ENCODE measurements around the gene HOXC10.

HOXC10 gene

DNA sequence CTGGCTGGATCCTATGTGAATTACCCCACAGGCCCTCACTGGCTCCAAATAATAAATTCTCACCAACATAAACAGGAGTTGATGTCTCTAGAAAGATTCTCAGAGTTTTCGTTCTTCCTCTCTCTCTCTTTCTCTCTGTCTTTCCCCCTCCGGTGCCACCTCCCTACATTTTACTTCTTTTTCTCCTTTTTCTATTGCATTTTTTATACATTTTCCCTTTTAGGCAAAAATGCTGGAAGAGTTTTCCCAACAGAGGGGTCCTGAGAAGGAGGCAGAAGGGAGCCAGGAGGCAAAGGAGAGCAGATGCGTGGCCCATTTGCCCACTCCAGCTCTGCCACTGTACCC lies 42.5 kb downstream of the HOXC10 start:
- Histone ChIP-seq H4K8ac (ENCODE audit: low read depth, low read length) (no peak overlapping the region), H3K4me1 (ENCODE audit: control insufficient read depth, low read depth, low read length) (no peaks in the 10 kb centered on the region), H3K27ac (ENCODE audit: low read depth, low read length) (no peak overlapping the region), H2AK5ac (ENCODE audit: low read length) (no peak overlapping the region), H2BK5ac (ENCODE audit: low read length) (no peak overlapping the region), H3K9ac (ENCODE audit: low read length) (no peak overlapping the region), H3K4me2 (ENCODE audit: low read length) (no peak overlapping the region), H3K36me3 (ENCODE audit: control insufficient read depth, insufficient read depth, low read length) (no peaks in the 10 kb centered on the region), H3K79me2 (ENCODE audit: control insufficient read depth, insufficient read depth, low read length) (no peaks in the 10 kb centered on the region), H3K4me3 (ENCODE audit: low read length) (no peak overlapping the region), H3K27me3 (ENCODE audit: insufficient read depth, low read length, poor library complexity) (peaks cover 94% of the 10 kb centered on the region), H3K18ac (ENCODE audit: low read length) (no peak overlapping the region), H4K5ac (ENCODE audit: low read length) (no peak overlapping the region), H3K23ac (ENCODE audit: low read length) (no peak overlapping the region), H2BK120ac (ENCODE audit: low read depth, low read length) (no peak overlapping the region), H3K79me1 (ENCODE audit: low read length) (no peaks in the 10 kb centered on the region), H3K56ac (ENCODE audit: low read length) (no peak overlapping the region), H2BK15ac (replicated peaks; ENCODE audit: low read depth) (no peak overlapping the region), H3K4ac (ENCODE audit: low read depth, low read length) (no peak overlapping the region)
- DNase-seq = no peak
- 100% methylated on average over 1 of the region's 3 CpGs for WGBS (ENCODE audit: extremely low coverage, insufficient coverage, low lambda C conversion rate)

DNA sequence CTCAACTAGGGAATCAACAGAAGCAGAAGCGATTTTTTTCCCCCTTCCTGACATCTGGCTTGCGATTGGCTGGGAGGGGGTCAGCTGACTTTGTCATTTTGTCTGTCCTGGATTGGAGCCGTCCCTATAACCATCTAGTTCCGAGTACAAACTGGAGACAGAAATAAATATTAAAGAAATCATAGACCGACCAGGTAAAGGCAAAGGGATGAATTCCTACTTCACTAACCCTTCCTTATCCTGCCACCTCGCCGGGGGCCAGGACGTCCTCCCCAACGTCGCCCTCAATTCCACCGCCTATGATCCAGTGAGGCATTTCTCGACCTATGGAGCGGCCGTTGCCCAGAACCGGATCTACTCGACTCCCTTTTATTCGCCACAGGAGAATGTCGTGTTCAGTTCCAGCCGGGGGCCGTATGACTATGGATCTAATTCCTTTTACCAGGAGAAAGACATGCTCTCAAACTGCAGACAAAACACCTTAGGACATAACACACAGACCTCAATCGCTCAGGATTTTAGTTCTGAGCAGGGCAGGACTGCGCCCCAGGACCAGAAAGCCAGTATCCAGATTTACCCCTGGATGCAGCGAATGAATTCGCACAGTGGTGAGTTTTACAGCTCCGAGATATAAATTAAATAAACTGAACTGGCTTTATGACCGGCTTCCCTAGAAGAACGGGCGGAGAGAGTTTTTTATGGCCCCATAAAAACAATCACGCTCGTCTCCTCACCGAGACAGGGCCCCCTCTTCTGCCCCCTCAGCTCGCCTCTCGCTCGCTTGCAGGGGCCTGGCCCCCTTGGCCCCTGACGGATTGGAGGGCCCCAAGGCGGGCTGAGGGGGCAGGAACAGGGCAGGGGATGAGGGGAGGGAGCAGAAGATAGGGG lies 43.6 kb downstream of the HOXC10 start, which contains the start of gene HOXC6:
HOXC6 (plus strand) TSS at position 127 of the 888 bp plus-strand sequence; CDS start at position 209, 82 bp downstream.
- H2BK5ac ChIP-seq (ENCODE audit: low read length) = no peak within 1 kb of the TSS
- no peak within 1 kb of the TSS for H3K4ac ChIP-seq (ENCODE audit: low read depth, low read length)
- no peak within 1 kb of the TSS for H3K23ac ChIP-seq (ENCODE audit: low read length)
- no peak within 1 kb of the TSS for H2BK120ac ChIP-seq (ENCODE audit: low read depth, low read length)
- peaks cover 92% of the 10 kb centered on the region for H3K27me3 ChIP-seq (ENCODE audit: insufficient read depth, low read length, poor library complexity)
- no peaks in the 10 kb centered on the region for H3K79me2 ChIP-seq (ENCODE audit: control insufficient read depth, insufficient read depth, low read length)
- no CpG with 5 or more reads among the region's 36 CpGs for WGBS (ENCODE audit: extremely low coverage, insufficient coverage, low lambda C conversion rate)
- H3K4me2 ChIP-seq (ENCODE audit: low read length) = no peak within 1 kb of the TSS
- H3K79me1 ChIP-seq (ENCODE audit: low read length) = no peaks in the 10 kb centered on the region
- no peaks in the 10 kb centered on the region for H3K4me1 ChIP-seq (ENCODE audit: control insufficient read depth, low read depth, low read length)
- no peak within 1 kb of the TSS for H3K56ac ChIP-seq (ENCODE audit: low read length)
- DNase-seq = no peak
- H2BK15ac ChIP-seq (replicated peaks; ENCODE audit: low read depth) = no peak within 1 kb of the TSS
- no peak within 1 kb of the TSS for H4K5ac ChIP-seq (ENCODE audit: low read length)
- no peak within 1 kb of the TSS for H3K18ac ChIP-seq (ENCODE audit: low read length)
- H4K8ac ChIP-seq (ENCODE audit: low read depth, low read length) = no peak within 1 kb of the TSS
- no peak within 1 kb of the TSS for H3K4me3 ChIP-seq (ENCODE audit: low read length)
- H2AK5ac ChIP-seq (ENCODE audit: low read length) = no peak within 1 kb of the TSS
- H3K9ac ChIP-seq (ENCODE audit: low read length) = no peak within 1 kb of the TSS
- no peaks in the 10 kb centered on the region for H3K36me3 ChIP-seq (ENCODE audit: control insufficient read depth, insufficient read depth, low read length)
- no peak within 1 kb of the TSS for H3K27ac ChIP-seq (ENCODE audit: low read depth, low read length)

DNA sequence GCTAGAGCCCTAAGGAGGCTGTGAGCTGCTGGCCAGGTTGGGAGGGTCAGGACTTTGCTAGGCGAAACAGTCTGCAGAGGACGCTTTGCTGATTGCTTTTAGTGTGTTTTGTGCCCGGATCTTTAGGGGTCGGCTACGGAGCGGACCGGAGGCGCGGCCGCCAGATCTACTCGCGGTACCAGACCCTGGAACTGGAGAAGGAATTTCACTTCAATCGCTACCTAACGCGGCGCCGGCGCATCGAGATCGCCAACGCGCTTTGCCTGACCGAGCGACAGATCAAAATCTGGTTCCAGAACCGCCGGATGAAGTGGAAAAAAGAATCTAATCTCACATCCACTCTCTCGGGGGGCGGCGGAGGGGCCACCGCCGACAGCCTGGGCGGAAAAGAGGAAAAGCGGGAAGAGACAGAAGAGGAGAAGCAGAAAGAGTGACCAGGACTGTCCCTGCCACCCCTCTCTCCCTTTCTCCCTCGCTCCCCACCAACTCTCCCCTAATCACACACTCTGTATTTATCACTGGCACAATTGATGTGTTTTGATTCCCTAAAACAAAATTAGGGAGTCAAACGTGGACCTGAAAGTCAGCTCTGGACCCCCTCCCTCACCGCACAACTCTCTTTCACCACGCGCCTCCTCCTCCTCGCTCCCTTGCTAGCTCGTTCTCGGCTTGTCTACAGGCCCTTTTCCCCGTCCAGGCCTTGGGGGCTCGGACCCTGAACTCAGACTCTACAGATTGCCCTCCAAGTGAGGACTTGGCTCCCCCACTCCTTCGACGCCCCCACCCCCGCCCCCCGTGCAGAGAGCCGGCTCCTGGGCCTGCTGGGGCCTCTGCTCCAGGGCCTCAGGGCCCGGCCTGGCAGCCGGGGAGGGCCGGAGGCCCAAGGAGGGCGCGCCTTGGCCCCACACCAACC lies 44.8 kb downstream of the HOXC10 start:
- Histone ChIP-seq H3K4me3 (ENCODE audit: low read length) (no peak overlapping the region), H3K18ac (ENCODE audit: low read length) (no peak overlapping the region), H2BK15ac (replicated peaks; ENCODE audit: low read depth) (no peak overlapping the region), H4K8ac (ENCODE audit: low read depth, low read length) (no peak overlapping the region), H3K79me1 (ENCODE audit: low read length) (no peaks in the 10 kb centered on the region), H3K27ac (ENCODE audit: low read depth, low read length) (no peak overlapping the region), H2BK5ac (ENCODE audit: low read length) (no peak overlapping the region), H2AK5ac (ENCODE audit: low read length) (no peak overlapping the region), H2BK120ac (ENCODE audit: low read depth, low read length) (no peak overlapping the region), H3K23ac (ENCODE audit: low read length) (no peak overlapping the region), H3K9ac (ENCODE audit: low read length) (peak overlapping the region; percentile 19), H3K4ac (ENCODE audit: low read depth, low read length) (no peak overlapping the region), H3K79me2 (ENCODE audit: control insufficient read depth, insufficient read depth, low read length) (no peaks in the 10 kb centered on the region), H3K4me1 (ENCODE audit: control insufficient read depth, low read depth, low read length) (no peaks in the 10 kb centered on the region), H3K56ac (ENCODE audit: low read length) (peak overlapping the region; percentile 34), H3K36me3 (ENCODE audit: control insufficient read depth, insufficient read depth, low read length) (no peaks in the 10 kb centered on the region), H3K4me2 (ENCODE audit: low read length) (peak overlapping the region; percentile 36), H3K27me3 (ENCODE audit: insufficient read depth, low read length, poor library complexity) (peaks cover 86% of the 10 kb centered on the region), H4K5ac (ENCODE audit: low read length) (no peak overlapping the region)
- DNase-seq = peak; percentile 49
- no CpG with 5 or more reads among the region's 53 CpGs for WGBS (ENCODE audit: extremely low coverage, insufficient coverage, low lambda C conversion rate)

DNA sequence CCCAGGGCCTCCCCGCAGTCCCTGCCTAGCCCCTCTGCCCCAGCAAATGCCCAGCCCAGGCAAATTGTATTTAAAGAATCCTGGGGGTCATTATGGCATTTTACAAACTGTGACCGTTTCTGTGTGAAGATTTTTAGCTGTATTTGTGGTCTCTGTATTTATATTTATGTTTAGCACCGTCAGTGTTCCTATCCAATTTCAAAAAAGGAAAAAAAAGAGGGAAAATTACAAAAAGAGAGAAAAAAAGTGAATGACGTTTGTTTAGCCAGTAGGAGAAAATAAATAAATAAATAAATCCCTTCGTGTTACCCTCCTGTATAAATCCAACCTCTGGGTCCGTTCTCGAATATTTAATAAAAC lies 45.5 kb downstream of the HOXC10 start:
- no peaks in the 10 kb centered on the region for H3K79me1 ChIP-seq (ENCODE audit: low read length)
- H3K36me3 ChIP-seq (ENCODE audit: control insufficient read depth, insufficient read depth, low read length) = no peaks in the 10 kb centered on the region
- H4K5ac ChIP-seq (ENCODE audit: low read length) = no peak overlapping the region
- H3K18ac ChIP-seq (ENCODE audit: low read length) = no peak overlapping the region
- H2AK5ac ChIP-seq (ENCODE audit: low read length) = no peak overlapping the region
- no peak overlapping the region for H3K56ac ChIP-seq (ENCODE audit: low read length)
- no peak overlapping the region for H4K8ac ChIP-seq (ENCODE audit: low read depth, low read length)
- no peak overlapping the region for H3K23ac ChIP-seq (ENCODE audit: low read length)
- H3K9ac ChIP-seq (ENCODE audit: low read length) = no peak overlapping the region
- H3K27me3 ChIP-seq (ENCODE audit: insufficient read depth, low read length, poor library complexity) = peaks cover 87% of the 10 kb centered on the region
- H3K4ac ChIP-seq (ENCODE audit: low read depth, low read length) = no peak overlapping the region
- no peak for DNase-seq
- WGBS (ENCODE audit: extremely low coverage, insufficient coverage, low lambda C conversion rate) = no CpG with 5 or more reads among the region's 7 CpGs
- H3K4me3 ChIP-seq (ENCODE audit: low read length) = no peak overlapping the region
- no peak overlapping the region for H3K4me2 ChIP-seq (ENCODE audit: low read length)
- H3K27ac ChIP-seq (ENCODE audit: low read depth, low read length) = no peak overlapping the region
- H2BK5ac ChIP-seq (ENCODE audit: low read length) = no peak overlapping the region
- H2BK120ac ChIP-seq (ENCODE audit: low read depth, low read length) = no peak overlapping the region
- H3K4me1 ChIP-seq (ENCODE audit: control insufficient read depth, low read depth, low read length) = no peaks in the 10 kb centered on the region
- no peaks in the 10 kb centered on the region for H3K79me2 ChIP-seq (ENCODE audit: control insufficient read depth, insufficient read depth, low read length)
- H2BK15ac ChIP-seq (replicated peaks; ENCODE audit: low read depth) = no peak overlapping the region

DNA sequence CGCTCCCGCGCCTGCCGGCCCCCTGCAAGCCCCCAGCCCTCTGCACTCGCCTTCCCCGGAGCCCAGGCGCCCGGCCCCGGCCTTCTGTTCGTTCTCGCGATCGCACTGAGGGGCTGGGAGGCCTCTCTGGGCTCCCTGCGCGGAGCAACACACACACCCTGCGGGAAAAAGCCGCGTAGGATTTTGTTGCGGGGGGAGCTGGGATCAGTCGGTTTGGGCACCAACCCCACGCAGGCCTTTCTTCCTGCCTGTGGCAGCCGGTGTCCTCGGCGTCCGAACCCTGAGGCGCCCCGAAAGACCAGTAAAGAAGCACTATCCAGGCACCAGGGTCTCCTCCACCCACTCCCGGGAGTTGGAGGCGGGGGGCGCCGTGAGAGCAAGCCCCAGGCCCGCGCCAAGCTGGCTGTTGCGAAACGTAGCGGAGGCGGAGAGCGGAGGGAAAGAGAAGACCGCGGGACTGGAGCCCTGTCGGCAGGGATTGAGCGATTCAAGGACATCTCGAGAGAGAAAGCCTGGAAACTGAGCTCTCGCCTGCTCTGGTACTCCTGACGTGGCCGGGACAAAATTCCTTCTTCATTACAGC lies 46.0 kb downstream of the HOXC10 start:
- Histone ChIP-seq H3K79me1 (ENCODE audit: low read length) (no peaks in the 10 kb centered on the region), H3K23ac (ENCODE audit: low read length) (no peak overlapping the region), H3K27me3 (ENCODE audit: insufficient read depth, low read length, poor library complexity) (peaks cover 87% of the 10 kb centered on the region), H2AK5ac (ENCODE audit: low read length) (no peak overlapping the region), H2BK15ac (replicated peaks; ENCODE audit: low read depth) (no peak overlapping the region), H3K4ac (ENCODE audit: low read depth, low read length) (no peak overlapping the region), H2BK5ac (ENCODE audit: low read length) (no peak overlapping the region), H3K4me2 (ENCODE audit: low read length) (no peak overlapping the region), H3K18ac (ENCODE audit: low read length) (no peak overlapping the region), H3K9ac (ENCODE audit: low read length) (no peak overlapping the region), H3K36me3 (ENCODE audit: control insufficient read depth, insufficient read depth, low read length) (no peaks in the 10 kb centered on the region), H3K4me3 (ENCODE audit: low read length) (no peak overlapping the region), H3K79me2 (ENCODE audit: control insufficient read depth, insufficient read depth, low read length) (no peaks in the 10 kb centered on the region), H3K27ac (ENCODE audit: low read depth, low read length) (no peak overlapping the region), H2BK120ac (ENCODE audit: low read depth, low read length) (no peak overlapping the region), H3K4me1 (ENCODE audit: control insufficient read depth, low read depth, low read length) (no peaks in the 10 kb centered on the region), H3K56ac (ENCODE audit: low read length) (no peak overlapping the region), H4K8ac (ENCODE audit: low read depth, low read length) (no peak overlapping the region), H4K5ac (ENCODE audit: low read length) (no peak overlapping the region)
- no CpG with 5 or more reads among the region's 46 CpGs for WGBS (ENCODE audit: extremely low coverage, insufficient coverage, low lambda C conversion rate)
- DNase-seq = peak; percentile 80
